ENCODE results near the gene ZNF555. TPM values are rescaled to one million over a fixed set of nuclear protein-coding genes. Genes with fewer than 3 reads are reported as not detected.
A peak's percentile ranks its signal among the peaks of the same experiment; 100 is the strongest.
"Not testable (repeated sequence)": the region's sequence is repeated elsewhere in the genome, so short reads cannot be mapped to it uniquely, and the experiment has no call there.

The ZNF555 gene
- total RNA-seq, 6 donors from 2014 or later, result 3.3 to 7.5 (median 5.8) TPM

- ATAC-seq (ENCODE audit: low FRiP score in 2 of 2); H3K27me3 ChIP-seq; H3K27ac ChIP-seq; H3K4me3 ChIP-seq; H3K36me3 ChIP-seq; H3K4me1 ChIP-seq: not testable (repeated sequence)
- H3K9me3 ChIP-seq, result peaks cover 11 to 14% (median 12%) of the 10 kb centered on the region in 4 donors
- 21 to 44% methylated on average over 3 to 11 of the region's 11 CpGs for WGBS, 2 donors
- DNase-seq, result peak in 1 of 2 donors; percentile 30
- TF ChIP-seq, protein P1, sequence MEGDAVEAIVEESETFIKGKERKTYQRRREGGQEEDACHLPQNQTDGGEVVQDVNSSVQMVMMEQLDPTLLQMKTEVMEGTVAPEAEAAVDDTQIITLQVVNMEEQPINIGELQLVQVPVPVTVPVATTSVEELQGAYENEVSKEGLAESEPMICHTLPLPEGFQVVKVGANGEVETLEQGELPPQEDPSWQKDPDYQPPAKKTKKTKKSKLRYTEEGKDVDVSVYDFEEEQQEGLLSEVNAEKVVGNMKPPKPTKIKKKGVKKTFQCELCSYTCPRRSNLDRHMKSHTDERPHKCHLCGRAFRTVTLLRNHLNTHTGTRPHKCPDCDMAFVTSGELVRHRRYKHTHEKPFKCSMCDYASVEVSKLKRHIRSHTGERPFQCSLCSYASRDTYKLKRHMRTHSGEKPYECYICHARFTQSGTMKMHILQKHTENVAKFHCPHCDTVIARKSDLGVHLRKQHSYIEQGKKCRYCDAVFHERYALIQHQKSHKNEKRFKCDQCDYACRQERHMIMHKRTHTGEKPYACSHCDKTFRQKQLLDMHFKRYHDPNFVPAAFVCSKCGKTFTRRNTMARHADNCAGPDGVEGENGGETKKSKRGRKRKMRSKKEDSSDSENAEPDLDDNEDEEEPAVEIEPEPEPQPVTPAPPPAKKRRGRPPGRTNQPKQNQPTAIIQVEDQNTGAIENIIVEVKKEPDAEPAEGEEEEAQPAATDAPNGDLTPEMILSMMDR (IDR thresholded peaks at IDR 0.05), result peak in 4 of 6 experiments; percentile 14 to 63 (median 46)
Measured at GRCh38 chr19:2872175-2872574, 30.9 kb downstream of the ZNF555 start.

- Histone ChIP-seq H3K27ac (no peak overlapping the region), H3K4me3 (no peak overlapping the region), H3K27me3 (no peaks in the 10 kb centered on the region), H3K36me3 (no peaks in the 10 kb centered on the region), H3K4me1 (no peaks in the 10 kb centered on the region), H3K9me3 (peaks cover 26 to 35% (median 29%) of the 10 kb centered on the region in 4 donors)
- DNase-seq (no peak), ATAC-seq (ENCODE audit: low FRiP score in 2 of 2) (no peak)
- TF ChIP-seq POLR2A (IDR thresholded peaks at IDR 0.05) (no peak), POLR2AphosphoS5 (IDR thresholded peaks at IDR 0.05) (no peak), EP300 (IDR thresholded peaks at IDR 0.05) (no peak)
- TF ChIP-seq, protein P1 (IDR thresholded peaks at IDR 0.05), result no peak
- 90 to 92% methylated on average over 32 of the region's 32 CpGs for WGBS, 2 donors
Measured at GRCh38 chr19:2877398-2878331, 36.4 kb downstream of the ZNF555 start.

DNA sequence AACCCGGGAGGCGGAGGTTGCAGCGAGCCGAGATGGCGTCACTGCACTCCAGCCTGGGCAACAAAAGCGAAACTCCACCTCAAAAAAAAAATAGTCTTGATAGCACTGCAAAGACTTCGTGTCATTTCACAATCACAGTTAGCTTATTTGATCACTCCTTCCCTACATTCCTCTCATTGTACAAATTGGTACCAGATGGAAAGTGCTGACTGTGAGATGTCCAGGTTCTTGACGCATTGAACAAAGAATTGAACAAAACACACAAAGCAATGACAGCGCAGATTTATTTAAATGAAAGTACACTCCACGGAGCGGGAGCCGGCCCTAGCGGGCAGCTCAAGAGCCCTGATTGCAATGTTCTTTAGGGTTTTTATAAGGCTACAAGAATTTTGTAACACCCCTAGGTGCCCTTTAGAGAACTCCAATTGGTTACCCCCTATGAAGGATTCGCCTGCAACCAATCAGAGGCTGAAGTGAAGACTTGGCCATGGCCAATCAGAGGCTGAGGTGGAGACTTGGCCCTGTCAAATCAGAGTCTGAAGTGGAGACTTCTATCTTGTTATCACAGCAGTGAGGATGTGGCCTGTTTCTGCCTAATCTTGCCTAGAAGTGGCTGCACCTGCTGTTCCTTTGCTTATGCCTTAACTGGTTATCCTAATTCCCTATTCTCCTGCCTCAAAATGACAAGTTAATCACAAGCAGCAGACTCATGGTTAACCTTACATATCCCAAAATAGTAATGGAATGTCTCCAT lies 42.6 kb downstream of the ZNF555 start:
- DNase-seq, result no peak
- peaks cover 0 to 6% (median 0%) of the 10 kb centered on the region in 4 donors for H3K9me3 ChIP-seq
- no peak for ATAC-seq (ENCODE audit: low FRiP score in 2 of 2)
- H3K27me3 ChIP-seq, result no peaks in the 10 kb centered on the region
- H3K4me1 ChIP-seq, result peaks cover 0 to 12% (median 8%) of the 10 kb centered on the region in 4 donors
- H3K36me3 ChIP-seq, result no peaks in the 10 kb centered on the region
- no peak overlapping the region for H3K27ac ChIP-seq
- no peak overlapping the region for H3K4me3 ChIP-seq
- TF ChIP-seq POLR2A (IDR thresholded peaks at IDR 0.05) (no peak), EP300 (IDR thresholded peaks at IDR 0.05) (no peak)
- TF ChIP-seq, protein P1 (IDR thresholded peaks at IDR 0.05), result no peak
- 83% methylated on average over 14 of the region's 14 CpGs for WGBS, 2 donors

DNA sequence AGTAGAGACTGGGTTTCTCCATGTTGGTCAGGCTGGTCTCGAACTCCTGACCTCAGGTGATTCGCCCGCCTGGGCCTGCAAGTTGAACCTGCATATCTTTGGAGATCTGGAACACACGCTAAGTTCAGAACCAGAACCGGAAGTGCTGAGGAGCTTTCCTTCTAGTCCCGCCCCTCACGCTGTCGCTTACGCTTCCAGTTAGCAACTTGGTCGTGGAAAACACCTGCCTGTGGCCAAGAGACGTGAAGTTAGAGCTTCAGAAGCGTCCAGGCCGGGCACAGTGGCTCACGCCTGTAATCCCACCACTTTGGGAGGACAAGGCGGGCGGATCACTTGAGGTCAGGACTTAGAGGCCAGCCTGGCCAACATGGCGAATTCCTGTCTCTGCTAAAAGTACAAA lies 44.5 kb downstream of the ZNF555 start:
- WGBS, 2 donors, result 89 to 91% methylated on average over 17 of the region's 17 CpGs
- DNase-seq (no peak), ATAC-seq (ENCODE audit: low FRiP score in 2 of 2) (no peak)
- Histone ChIP-seq H3K27ac (no peak overlapping the region), H3K4me3 (no peak overlapping the region), H3K4me1 (peaks cover 0 to 13% (median 8%) of the 10 kb centered on the region in 4 donors), H3K36me3 (no peaks in the 10 kb centered on the region), H3K9me3 (no peaks in the 10 kb centered on the region), H3K27me3 (no peaks in the 10 kb centered on the region)
- TF ChIP-seq, protein P1 (IDR thresholded peaks at IDR 0.05), result no peak
- TF ChIP-seq POLR2A (IDR thresholded peaks at IDR 0.05), result no peak
- no peak for TF ChIP-seq EP300 (IDR thresholded peaks at IDR 0.05)
- TF ChIP-seq POLR2AphosphoS5 (IDR thresholded peaks at IDR 0.05), result no peak

All from upper lobe of left lung (tissue), 6 donors.